H1 (cell line): Measurements from ENCODE around the gene PHGDH. TPM values are rescaled to one million over a fixed set of nuclear protein-coding genes. Genes with fewer than 3 reads are reported as not detected.

Source experiments
- CTCF ChIA-PET: fragments of 300-600 bp; sonication (Branson Sonifier 250); formaldehyde crosslinking; loops from one replicate; lab custom pipeline; 2021; ENCODE audit not compliant: partially characterized antibody; lab: Charles Lee
- POLR2A ChIA-PET: fragments of 300-600 bp; sonication (Branson Sonifier 250); formaldehyde crosslinking; loops from one replicate; lab custom pipeline; 2021; ENCODE audit warnings: inconsistent platforms; ENCODE audit not compliant: partially characterized antibody; lab: Charles Lee
- DNase-seq, 2 experiments: peaks; one replicate each; pipeline versions ENCODE4 v3.0.0 to v3.0.0-alpha.2; 2010 to 2022; ENCODE audit warnings: low spot score in 2 of 2, low read depth in 1 of 2, mixed read lengths in 1 of 2
- FAIRE-seq: peaks from 2 replicates; lab custom pipeline; 2011; peaks lifted over from hg19 to GRCh38; lab: Jason Lieb, UNC
- H2AFZ ChIP-seq: 2 replicates; pipeline ENCODE4 v1.8.1; 2012; ENCODE audit warnings: low read length, inconsistent platforms
- H2AK5ac ChIP-seq: 2 replicates; pipeline ENCODE4 v1.6.1; 2013; ENCODE audit warnings: low read depth, low read length
- H2BK120ac ChIP-seq: replicated peaks from 2 replicates; pipeline ENCODE3; 2013; ENCODE audit warnings: low read depth, low read length, inconsistent platforms
- H2BK12ac ChIP-seq: 2 replicates; pipeline ENCODE4 v1.6.1; 2013; ENCODE audit warnings: low read depth, low read length
- H2BK15ac ChIP-seq: 2 replicates; pipeline ENCODE4 v1.6.1; 2013; ENCODE audit warnings: low read length
- H2BK20ac ChIP-seq: 2 replicates; pipeline ENCODE4 v1.6.1; 2013; ENCODE audit warnings: low read length
- H2BK5ac ChIP-seq: 2 replicates; pipeline ENCODE4 v1.6.1; 2013; ENCODE audit warnings: low read depth, low read length
- H3K14ac ChIP-seq: 2 replicates; pipeline ENCODE4 v1.6.1; 2013; ENCODE audit warnings: inconsistent platforms; ENCODE audit not compliant: insufficient read length
- H3K18ac ChIP-seq: 2 replicates; pipeline ENCODE4 v1.6.1; 2013; ENCODE audit warnings: low read length; ENCODE audit errors: extremely low read depth
- H3K23ac ChIP-seq: 2 replicates; pipeline ENCODE4 v1.6.1; 2013; ENCODE audit warnings: inconsistent platforms; ENCODE audit not compliant: insufficient read length
- H3K23me2 ChIP-seq: 2 replicates; pipeline ENCODE4 v1.6.1; 2013; ENCODE audit warnings: low read depth, low read length
- H3K27ac ChIP-seq: 2 replicates; pipeline ENCODE4 v1.6.1; 2011; ENCODE audit warnings: low read depth, low read length, inconsistent platforms
- H3K27me3 ChIP-seq, 4 experiments: replicated peaks in 1 of 4; 1 replicate in 1 of 4; 2 replicates in 3 of 4; pipeline versions ENCODE4 v1.6.1 to v1.8.1; 2011 to 2013; ENCODE audit warnings: low read length in 3 of 4, mild to moderate bottlenecking in 3 of 4, inconsistent platforms in 2 of 4, mixed read lengths in 2 of 4, moderate library complexity in 1 of 4; ENCODE audit not compliant: control insufficient read depth in 3 of 4, insufficient read depth in 3 of 4; ENCODE audit errors: extremely low read depth in 1 of 4
- H3K36me3 ChIP-seq, 4 experiments: 2 replicates each; pipeline versions ENCODE4 v1.6.1 to v1.8.1; 2011 to 2013; ENCODE audit warnings: mild to moderate bottlenecking in 4 of 4, low read length in 3 of 4, moderate library complexity in 2 of 4, control low read depth in 1 of 4, inconsistent platforms in 1 of 4; ENCODE audit not compliant: insufficient read depth in 4 of 4, control insufficient read depth in 2 of 4
- H3K4ac ChIP-seq: replicated peaks from 2 replicates; pipeline ENCODE3; 2013; ENCODE audit warnings: low read length, low read depth, mixed read lengths, inconsistent platforms; ENCODE audit not compliant: insufficient read length
- H3K4me1 ChIP-seq, 4 experiments: replicated peaks in 1 of 4; 1 replicate in 1 of 4; 2 replicates in 3 of 4; pipeline versions ENCODE4 v1.6.1 to v1.8.1; 2011 to 2013; ENCODE audit warnings: low read length in 3 of 4, inconsistent platforms in 2 of 4, mixed read lengths in 1 of 4; ENCODE audit not compliant: insufficient read depth in 4 of 4, control insufficient read depth in 3 of 4
- H3K4me2 ChIP-seq, 2 experiments: 2 replicates each; pipeline versions ENCODE4 v1.6.1 to v1.8.1; 2011 to 2013; ENCODE audit warnings: low read depth in 2 of 2, low read length in 2 of 2, control low read depth in 1 of 2, inconsistent platforms in 1 of 2, mild to moderate bottlenecking in 1 of 2; ENCODE audit not compliant: insufficient read depth in 1 of 2
- H3K4me3 ChIP-seq, 4 experiments: fragments of 200-600, 300-600 bp in 1 of 4; sonication (generic), shearing (Covaris generic), sonication (Bioruptor Twin) in 1 of 4; 2 replicates each; pipeline versions ENCODE4 v1.5.1 to v1.8.1; 2011 to 2016; ENCODE audit warnings: low read length in 4 of 4, low read depth in 3 of 4, control low read depth in 2 of 4, inconsistent platforms in 2 of 4, mild to moderate bottlenecking in 2 of 4, mixed read lengths in 1 of 4, moderate library complexity in 1 of 4; ENCODE audit not compliant: insufficient read depth in 2 of 4; ENCODE audit errors: extremely low read depth in 1 of 4
- H3K56ac ChIP-seq: replicated peaks from 2 replicates; pipeline ENCODE3; 2013; ENCODE audit warnings: low read depth, mild to moderate bottlenecking, mixed read lengths, low read length, inconsistent platforms; ENCODE audit not compliant: insufficient read length
- H3K79me1 ChIP-seq: 2 replicates; pipeline ENCODE4 v1.6.1; 2013; ENCODE audit warnings: low read depth, low read length, control low read depth
- H3K79me2 ChIP-seq, 2 experiments: 2 replicates each; pipeline versions ENCODE4 v1.6.1 to v1.8.1; 2012 to 2013; ENCODE audit warnings: low read length in 2 of 2, mild to moderate bottlenecking in 2 of 2, inconsistent platforms in 1 of 2; ENCODE audit not compliant: insufficient read depth in 2 of 2, control insufficient read depth in 1 of 2
- H3K9ac ChIP-seq, 4 experiments: replicated peaks in 1 of 4; 1 replicate in 1 of 4; 2 replicates in 3 of 4; pipeline versions ENCODE4 v1.6.1 to v1.8.1; 2011 to 2013; ENCODE audit warnings: low read depth in 3 of 4, low read length in 3 of 4, control low read depth in 2 of 4, mild to moderate bottlenecking in 2 of 4, moderate library complexity in 2 of 4, inconsistent platforms in 1 of 4; ENCODE audit errors: extremely low read depth in 1 of 4
- H3K9me3 ChIP-seq, 2 experiments: 2 replicates each; pipeline versions ENCODE4 v1.6.1 to v1.8.1; 2012 to 2013; ENCODE audit warnings: mild to moderate bottlenecking in 2 of 2, moderate library complexity in 2 of 2, control low read depth in 1 of 2, inconsistent platforms in 1 of 2, low read depth in 1 of 2, low read length in 1 of 2, mixed read lengths in 1 of 2; ENCODE audit not compliant: insufficient read depth in 2 of 2
- H4K20me1 ChIP-seq, 2 experiments: replicated peaks in 1 of 2; 2 replicates each; pipeline versions ENCODE3 to v1.8.1; 2011 to 2013; ENCODE audit warnings: inconsistent platforms in 2 of 2, low read length in 2 of 2, mild to moderate bottlenecking in 1 of 2; ENCODE audit not compliant: insufficient read depth in 2 of 2, control insufficient read depth in 1 of 2
- H4K5ac ChIP-seq: 2 replicates; pipeline ENCODE4 v1.6.1; 2013; ENCODE audit warnings: low read length, low read depth, mixed read lengths, inconsistent platforms; ENCODE audit not compliant: insufficient read length
- H4K8ac ChIP-seq: 2 replicates; pipeline ENCODE4 v1.8.0; 2013; ENCODE audit warnings: mild to moderate bottlenecking, moderate library complexity, low read length, inconsistent platforms; ENCODE audit not compliant: insufficient read depth; ENCODE audit errors: extremely low read depth
- H4K91ac ChIP-seq: replicated peaks from 2 replicates; pipeline ENCODE3; 2013; ENCODE audit warnings: low read length, mixed read lengths, inconsistent platforms; ENCODE audit not compliant: insufficient read length
- BRCA1 ChIP-seq: IDR thresholded peaks from 2 replicates; pipeline ENCODE4 v1.6.1; 2012; ENCODE audit warnings: low read depth, low read length, improper control_type of control experiment
- CBX8 ChIP-seq: fragments of 300-800, 300-1000 bp; sonication (generic); IDR thresholded peaks from 2 replicates; pipeline ENCODE4 v1.7.1; 2016; ENCODE audit warnings: low read depth, low read length, borderline replicate concordance
- CEBPB ChIP-seq: IDR thresholded peaks from 2 replicates; pipeline ENCODE4 v1.6.1; 2012; ENCODE audit warnings: low read depth, low read length
- CHD2 ChIP-seq: IDR thresholded peaks from 2 replicates; pipeline ENCODE4 v1.6.1; 2012; ENCODE audit warnings: low read length, improper control_type of control experiment
- JUN ChIP-seq: IDR thresholded peaks from 2 replicates; pipeline ENCODE4 v1.6.1; 2011; ENCODE audit warnings: low read depth, mild to moderate bottlenecking, improper control_type of control experiment, low read length
- SIRT6 ChIP-seq: IDR thresholded peaks from one replicate; pipeline ENCODE4 v1.7.1; 2012; ENCODE audit warnings: low read length, inconsistent platforms
- SP4 ChIP-seq: IDR thresholded peaks from 2 replicates; pipeline ENCODE4 v1.6.1; 2012; ENCODE audit warnings: low read length, inconsistent platforms
- SUZ12 ChIP-seq: fragments of 200-600 bp; sonication (generic); IDR thresholded peaks from 2 replicates; pipeline ENCODE4 v1.6.1; 2012; ENCODE audit warnings: mild to moderate bottlenecking, inconsistent platforms, low read length, moderate library complexity, mixed read lengths
- TBP ChIP-seq: IDR thresholded peaks from 2 replicates; pipeline ENCODE4 v1.6.1; 2011; ENCODE audit warnings: low read depth, low read length, improper control_type of control experiment
- YY1 ChIP-seq: IDR thresholded peaks from 2 replicates; pipeline ENCODE4 v1.6.1; 2011; ENCODE audit warnings: low read depth, mild to moderate bottlenecking, low read length
- WGBS, 2 experiments: shearing (Covaris generic) in 1 of 2; methylation state at CpG; one replicate each; pipeline versions ENCODE4 v1.1.6 to v1.1.7; 2013 to 2015; ENCODE audit warnings: low lambda C conversion rate in 2 of 2, mixed read lengths in 2 of 2, inconsistent platforms in 1 of 2, low coverage in 1 of 2, missing lambda C conversion rate in 1 of 2; ENCODE audit not compliant: insufficient replicate concordance in 2 of 2, insufficient coverage in 1 of 2, insufficient read length in 1 of 2; ENCODE audit errors: extremely low coverage in 1 of 2, missing lambda C conversion rate in 1 of 2; 5-methylcytosine and 5-hydroxymethylcytosine counted together
- polyA plus RNA-seq, 7 experiments: library from polyadenylated mRNA; depleted of rRNA in 3 of 7; stranded (reverse) in 5 of 7; unstranded in 2 of 7; fragments of >200 nt in 5 of 7; fragments of 200-250 nt in 2 of 7; gene quantifications; 1 replicate in 5 of 7; 2 replicates in 1 of 7; 4 replicates in 1 of 7; pipeline versions ENCODE4 v1.2.1 to v1.2.3, GENCODE V29; 2011 to 2013; ENCODE audit warnings: missing spikeins in 2 of 7, mixed read lengths in 2 of 7
- total RNA-seq: library from RNA; stranded (reverse); fragmentation: NEBNext Ultra II Directional; extraction: Animal tissue kit (Norgen Biotek cat#: 25700); gene quantifications from 2 replicates; pipeline ENCODE4 v1.2.1, GENCODE V29; 2021
- TF ChIP-seq, protein P1 (sequence below): IDR thresholded peaks from 2 replicates; pipeline ENCODE4 v1.6.1; 2011; ENCODE audit warnings: low read length, improper control_type of control experiment
- TF ChIP-seq, protein P2 (sequence below): IDR thresholded peaks from 2 replicates; pipeline ENCODE4 v1.6.1; 2012; ENCODE audit warnings: inconsistent platforms

Gene PHGDH
- total and polyA plus RNA-seq, 2 of the 8 experiments (the other 6 are each of a cell fraction or from before 2014, with no cell fraction given): 358 to 687 TPM

DNA sequence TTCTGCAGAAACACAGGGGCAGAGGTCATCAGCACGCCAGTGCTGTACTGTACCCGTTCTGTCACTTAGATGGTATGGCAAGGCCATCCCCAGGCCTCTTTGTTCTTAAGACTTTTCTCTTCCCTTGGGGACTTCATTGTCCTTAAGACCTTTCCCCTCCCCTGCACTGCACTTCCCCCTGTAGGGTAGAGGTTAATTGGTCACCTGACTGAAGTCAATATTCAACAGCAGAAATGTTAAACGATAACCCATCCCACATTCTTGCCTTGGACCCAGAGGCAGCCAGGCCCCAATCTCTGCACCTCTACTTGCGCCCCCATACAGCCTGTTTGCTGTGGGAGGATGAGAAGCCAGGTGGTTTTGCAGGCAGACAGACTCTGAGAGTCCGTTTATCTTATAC is 10.2 kb downstream of the PHGDH start:
- Histone ChIP-seq H2AK5ac (no peak overlapping the region), H4K5ac (no peak overlapping the region), H2BK5ac (no peak overlapping the region), H4K91ac (no peak overlapping the region), H3K14ac (no peak overlapping the region), H3K27me3 (no peaks in the 10 kb centered on the region), H3K4me2 (no peak overlapping the region), H3K4ac (no peak overlapping the region), H4K20me1 (peaks cover 36 to 37% of the 10 kb centered on the region in 2 experiments), H3K56ac (no peak overlapping the region), H2BK120ac (no peak overlapping the region), H3K18ac (no peak overlapping the region), H3K79me2 (peaks cover 38 to 97% of the 10 kb centered on the region in 2 experiments), H3K23me2 (no peaks in the 10 kb centered on the region; the same call in 1 of the 2 replicates), H3K4me3 (no peak overlapping the region), H3K4me1 (peaks cover 0 to 7% (median 0%) of the 10 kb centered on the region in 4 experiments; a peak in 1 of 7 replicates), H3K27ac (no peak overlapping the region), H3K79me1 (peaks cover 35% of the 10 kb centered on the region), H3K9me3 (no peaks in the 10 kb centered on the region), H3K9ac (no peak overlapping the region), H2BK12ac (no peak overlapping the region), H2BK20ac (no peak overlapping the region), H2BK15ac (no peak overlapping the region), H2AFZ (no peak overlapping the region), H3K36me3 (peaks cover 25 to 82% (median 64%) of the 10 kb centered on the region in 4 experiments), H3K23ac (no peak overlapping the region), H4K8ac (no peak overlapping the region)
- ChIA-PET CTCF (interaction anchor here (1.2 kb wide), 1 partner anchor 47 kb away, joined by 3 read pairs; no protein-coding TSS in a partner anchor), POLR2A (interaction anchor here (0.7 to 30.7 kb wide), 3 partner anchors 8 to 107 kb away, joined by 3 to 425 read pairs (median 362); partner anchors contain the start of gene PHGDH)
- FAIRE-seq: no peak
- TF ChIP-seq SUZ12 (no peak), JUN (no peak), CBX8 (no peak), TBP (no peak), CHD2 (no peak), SP4 (no peak), BRCA1 (no peak), SIRT6 (no peak), YY1 (no peak), CEBPB (no peak)
- TF ChIP-seq, protein P1, sequence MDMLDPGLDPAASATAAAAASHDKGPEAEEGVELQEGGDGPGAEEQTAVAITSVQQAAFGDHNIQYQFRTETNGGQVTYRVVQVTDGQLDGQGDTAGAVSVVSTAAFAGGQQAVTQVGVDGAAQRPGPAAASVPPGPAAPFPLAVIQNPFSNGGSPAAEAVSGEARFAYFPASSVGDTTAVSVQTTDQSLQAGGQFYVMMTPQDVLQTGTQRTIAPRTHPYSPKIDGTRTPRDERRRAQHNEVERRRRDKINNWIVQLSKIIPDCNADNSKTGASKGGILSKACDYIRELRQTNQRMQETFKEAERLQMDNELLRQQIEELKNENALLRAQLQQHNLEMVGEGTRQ: no peak
- TF ChIP-seq, protein P2, sequence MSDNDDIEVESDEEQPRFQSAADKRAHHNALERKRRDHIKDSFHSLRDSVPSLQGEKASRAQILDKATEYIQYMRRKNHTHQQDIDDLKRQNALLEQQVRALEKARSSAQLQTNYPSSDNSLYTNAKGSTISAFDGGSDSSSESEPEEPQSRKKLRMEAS: no peak
- DNase-seq: no peak
- WGBS, 2 experiments: 93% methylated on average over 5 of the region's 5 CpGs; no CpG with 5 or more reads in 1 of the 2 experiments
